H9 (cell line): ENCODE results near the gene EHBP1L1. TPM values are rescaled to one million over a fixed set of nuclear protein-coding genes. Genes with fewer than 3 reads are reported as not detected.
A peak's percentile ranks its signal among the peaks of the same experiment; 100 is the strongest.

ENCODE experiments used
- DNase-seq: peaks from one replicate; pipeline ENCODE4 v3.0.0-alpha.2; 2017
- H2AFZ ChIP-seq: one replicate; pipeline ENCODE4 v1.6.1; 2013; ENCODE audit warnings: mild to moderate bottlenecking, low read length, control low read depth, moderate library complexity
- H2AK5ac ChIP-seq: 2 replicates; pipeline ENCODE4 v1.6.1; 2013; ENCODE audit warnings: low read length, control low read depth, mixed read lengths; ENCODE audit not compliant: insufficient read length
- H2BK120ac ChIP-seq: one replicate; pipeline ENCODE4 v1.6.1; 2013; ENCODE audit warnings: low read depth, mild to moderate bottlenecking, low read length, control low read depth, inconsistent platforms; ENCODE audit not compliant: poor library complexity, severe bottlenecking
- H2BK12ac ChIP-seq: 2 replicates; pipeline ENCODE4 v1.6.1; 2013; ENCODE audit warnings: low read length, control low read depth, mixed read lengths, low read depth; ENCODE audit not compliant: insufficient read length
- H2BK15ac ChIP-seq: 2 replicates; pipeline ENCODE4 v1.6.1; 2013; ENCODE audit warnings: low read depth, low read length, control low read depth
- H2BK20ac ChIP-seq: one replicate; pipeline ENCODE4 v1.6.1; 2013; ENCODE audit warnings: low read depth, mild to moderate bottlenecking, low read length, control low read depth, inconsistent platforms; ENCODE audit not compliant: poor library complexity, severe bottlenecking
- H2BK5ac ChIP-seq: 2 replicates; pipeline ENCODE4 v1.6.1; 2013; ENCODE audit warnings: low read length, control low read depth, mixed read lengths; ENCODE audit not compliant: insufficient read length
- H3K14ac ChIP-seq: 2 replicates; pipeline ENCODE4 v1.6.1; 2013; ENCODE audit warnings: low read length, control low read depth; ENCODE audit not compliant: insufficient read depth
- H3K18ac ChIP-seq: 2 replicates; pipeline ENCODE4 v1.6.1; 2013; ENCODE audit warnings: low read depth, mild to moderate bottlenecking, mixed read lengths, low read length, control low read depth; ENCODE audit not compliant: insufficient read length
- H3K23ac ChIP-seq: 2 replicates; pipeline ENCODE4 v1.6.1; 2013; ENCODE audit warnings: low read length, control low read depth, mixed read lengths, low read depth; ENCODE audit not compliant: insufficient read length
- H3K23me2 ChIP-seq: 2 replicates; pipeline ENCODE4 v1.6.1; 2013; ENCODE audit warnings: low read depth, mild to moderate bottlenecking, mixed read lengths, low read length, control low read depth; ENCODE audit not compliant: insufficient read length, poor library complexity, severe bottlenecking
- H3K27ac ChIP-seq: 2 replicates; pipeline ENCODE4 v1.5.1; 2013; ENCODE audit warnings: low read length, control low read depth, mixed read lengths, low read depth; ENCODE audit not compliant: insufficient read length
- H3K27me3 ChIP-seq: 2 replicates; pipeline ENCODE4 v1.6.1; 2013; ENCODE audit warnings: low read length, control low read depth, inconsistent platforms; ENCODE audit not compliant: insufficient read depth
- H3K4ac ChIP-seq: 2 replicates; pipeline ENCODE4 v1.6.1; 2013; ENCODE audit warnings: low read depth, mild to moderate bottlenecking, control low read depth, inconsistent platforms, low read length, moderate library complexity
- H3K4me1 ChIP-seq: 2 replicates; pipeline ENCODE4 v1.6.1; 2013; ENCODE audit warnings: low read length, control low read depth, inconsistent platforms; ENCODE audit not compliant: insufficient read depth
- H3K4me2 ChIP-seq: 2 replicates; pipeline ENCODE4 v1.6.1; 2013; ENCODE audit warnings: low read length, control low read depth, mixed read lengths; ENCODE audit not compliant: insufficient read length, insufficient read depth
- H3K56ac ChIP-seq: 2 replicates; pipeline ENCODE4 v1.6.1; 2013; ENCODE audit warnings: low read depth, mild to moderate bottlenecking, mixed read lengths, low read length, control low read depth; ENCODE audit not compliant: insufficient read length
- H3K79me1 ChIP-seq: 2 replicates; pipeline ENCODE4 v1.6.1; 2013; ENCODE audit warnings: low read depth, mild to moderate bottlenecking, moderate library complexity, low read length, control low read depth, inconsistent platforms; ENCODE audit not compliant: insufficient read depth, poor library complexity, severe bottlenecking
- H3K79me2 ChIP-seq: 2 replicates; pipeline ENCODE4 v1.6.1; 2013; ENCODE audit warnings: low read length, control low read depth, inconsistent platforms; ENCODE audit not compliant: insufficient read depth
- H3K9ac ChIP-seq: 2 replicates; pipeline ENCODE4 v1.6.1; 2013; ENCODE audit warnings: low read length, control low read depth, mixed read lengths; ENCODE audit not compliant: insufficient read length; ENCODE audit errors: extremely low read depth
- H3K9me3 ChIP-seq: one replicate; pipeline ENCODE4 v1.6.1; 2013; ENCODE audit warnings: low read depth, low read length, inconsistent platforms; ENCODE audit not compliant: control insufficient read depth
- H3T11ph ChIP-seq: one replicate; pipeline ENCODE4 v1.6.1; 2013; ENCODE audit warnings: mild to moderate bottlenecking, low read length, control low read depth, inconsistent platforms
- H4K20me1 ChIP-seq: one replicate; pipeline ENCODE4 v1.6.1; 2013; ENCODE audit not compliant: control insufficient read depth, insufficient read length, insufficient read depth
- H4K5ac ChIP-seq: 2 replicates; pipeline ENCODE4 v1.6.1; 2013; ENCODE audit warnings: low read depth, mild to moderate bottlenecking, mixed read lengths, low read length, control low read depth; ENCODE audit not compliant: insufficient read length
- H4K8ac ChIP-seq: replicated peaks from 2 replicates; pipeline ENCODE4 v1.6.1; 2013; ENCODE audit warnings: low read length, control low read depth, mixed read lengths, low read depth; ENCODE audit not compliant: insufficient read length
- H4K91ac ChIP-seq: 2 replicates; pipeline ENCODE4 v1.6.1; 2013; ENCODE audit warnings: low read depth, mild to moderate bottlenecking, moderate library complexity, mixed read lengths, low read length, control low read depth; ENCODE audit not compliant: insufficient read length
- H3K27ac Mint-ChIP-seq, 3 experiments: 2 replicates in 2 of 3; 3 replicates in 1 of 3; pipeline ENCODE4 v1.8.0; 2020 to 2021; ENCODE audit warnings: mixed read lengths in 3 of 3, mild to moderate bottlenecking in 1 of 3, moderate library complexity in 1 of 3
- H3K27me3 Mint-ChIP-seq: 2 replicates; pipeline ENCODE4 v1.8.0; 2021; ENCODE audit warnings: low read depth, mild to moderate bottlenecking, moderate library complexity, mixed read lengths
- H3K36me3 Mint-ChIP-seq, 3 experiments: 2 replicates in 2 of 3; 3 replicates in 1 of 3; pipeline ENCODE4 v1.8.0; 2020 to 2021; ENCODE audit warnings: low read depth in 3 of 3, mixed read lengths in 3 of 3; ENCODE audit not compliant: insufficient read depth in 1 of 3
- H3K4me1 Mint-ChIP-seq, 2 experiments: 2 replicates each; pipeline ENCODE4 v1.8.0; 2020; ENCODE audit warnings: mixed read lengths in 2 of 2
- H3K4me3 Mint-ChIP-seq, 2 experiments: 2 replicates in 1 of 2; 3 replicates in 1 of 2; pipeline ENCODE4 v1.8.0; 2020 to 2021; ENCODE audit warnings: mild to moderate bottlenecking in 2 of 2, mixed read lengths in 2 of 2, moderate library complexity in 1 of 2
- H3K9me3 Mint-ChIP-seq, 2 experiments: 2 replicates in 1 of 2; 3 replicates in 1 of 2; pipeline ENCODE4 v1.8.0; 2020; ENCODE audit warnings: mild to moderate bottlenecking in 2 of 2, mixed read lengths in 2 of 2, moderate library complexity in 1 of 2
- CTCF ChIP-seq: fragments of 200-600 bp; sonication (generic); conservative IDR thresholded peaks from 3 replicates; pipeline ENCODE4 v1.8.0; 2021; ENCODE audit warnings: antibody characterized with exemption, mild to moderate bottlenecking
- WGBS: extraction: QIAGEN DNeasy Blood & Tissue Kit; methylation state at CpG from one replicate; pipeline ENCODE4 v1.1.7; 2013; ENCODE audit warnings: missing lambda C conversion rate, low lambda C conversion rate, mixed read lengths; ENCODE audit not compliant: insufficient read length; ENCODE audit errors: extremely low coverage; 5-methylcytosine and 5-hydroxymethylcytosine counted together
- total RNA-seq: library from RNA; stranded (reverse); gene quantifications from 2 replicates; pipeline ENCODE4 v1.2.1, GENCODE V29; 2021

Gene EHBP1L1
- total RNA-seq, 1 experiment from 2014 or later = 13.8 TPM

DNA sequence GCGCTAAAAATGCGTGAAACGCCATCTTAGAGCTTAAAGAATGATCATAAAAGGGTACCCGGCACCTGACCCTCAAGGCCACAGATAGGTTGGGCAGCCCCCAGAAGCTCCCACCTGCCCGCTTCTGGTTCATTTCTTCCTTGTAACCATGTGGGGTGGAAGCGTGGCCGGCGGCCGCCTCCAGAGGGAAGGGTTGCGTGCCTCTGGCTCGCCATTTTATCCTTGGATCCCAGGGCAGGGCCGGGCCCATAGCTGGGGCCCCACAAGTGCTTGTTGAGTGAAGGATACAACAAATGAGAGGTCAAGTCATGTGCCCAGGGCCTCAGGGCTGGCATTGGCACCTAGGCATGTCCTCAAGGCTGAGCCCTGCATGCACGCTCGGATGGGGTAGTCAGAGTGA, 45.6 kb downstream of the EHBP1L1 start:
- H3K27ac Mint-ChIP-seq = peak overlapping the region in 1 of 3 experiments; percentile 39; a peak in 1 of 7 replicates
- H3K79me2 ChIP-seq = peaks cover 4% of the 10 kb centered on the region; the same call in 1 of the 2 replicates
- no peak overlapping the region for H2BK12ac ChIP-seq
- H3K9me3 Mint-ChIP-seq = no peaks in the 10 kb centered on the region
- H3T11ph ChIP-seq = no peak overlapping the region
- H3K18ac ChIP-seq = no peak overlapping the region
- no peak overlapping the region for H3K4me3 Mint-ChIP-seq
- no CpG with 5 or more reads among the region's 14 CpGs for WGBS
- no peaks in the 10 kb centered on the region for H3K9me3 ChIP-seq
- H3K56ac ChIP-seq = no peak overlapping the region
- peaks cover 2% of the 10 kb centered on the region for H3K23me2 ChIP-seq
- H3K4me2 ChIP-seq = no peak overlapping the region
- no peak overlapping the region for H2BK120ac ChIP-seq
- no peak overlapping the region for H2BK5ac ChIP-seq
- peaks cover 22 to 71% (median 70%) of the 10 kb centered on the region in 3 experiments; a peak in 6 of 7 replicates for H3K36me3 Mint-ChIP-seq
- no peaks in the 10 kb centered on the region; the same call in none of the 2 replicates for H3K4me1 ChIP-seq
- no peak overlapping the region for H4K8ac ChIP-seq
- no peak overlapping the region for H3K4ac ChIP-seq
- H4K5ac ChIP-seq = no peak overlapping the region
- no peak overlapping the region for H2BK20ac ChIP-seq
- H3K9ac ChIP-seq = no peak overlapping the region
- no peak overlapping the region for H3K23ac ChIP-seq
- H3K27ac ChIP-seq = no peak overlapping the region
- DNase-seq = no peak
- no peak for TF ChIP-seq CTCF
- no peaks in the 10 kb centered on the region for H4K20me1 ChIP-seq
- H2AFZ ChIP-seq = no peak overlapping the region
- H3K27me3 Mint-ChIP-seq = no peaks in the 10 kb centered on the region
- H3K14ac ChIP-seq = no peak overlapping the region
- H4K91ac ChIP-seq = no peak overlapping the region
- H2AK5ac ChIP-seq = no peak overlapping the region
- H3K27me3 ChIP-seq = no peaks in the 10 kb centered on the region
- H2BK15ac ChIP-seq = no peak overlapping the region
- peaks cover 5% of the 10 kb centered on the region in 2 experiments for H3K4me1 Mint-ChIP-seq
- H3K79me1 ChIP-seq = no peaks in the 10 kb centered on the region
